HS-27A (cell line): ENCODE results near the gene PACSIN1.

Source experiments
- DNase-seq: peaks from one replicate; pipeline ENCODE4 v3.0.0-alpha.2; 2012; ENCODE audit warnings: low read depth, missing footprints

PACSIN1 gene

GRCh38 chr6:34581561-34581920 lies 115.7 kb downstream of the PACSIN1 start:
- no peak for DNase-seq

GRCh38 chr6:34583461-34583860 lies 117.6 kb downstream of the PACSIN1 start:
- no peak for DNase-seq

GRCh38 chr6:34583861-34584604 lies 118.2 kb downstream of the PACSIN1 start:
- DNase-seq, result no peak

- DNase-seq, result no peak
Measured at GRCh38 chr6:34584694-34585093, 118.8 kb downstream of the PACSIN1 start.
